ENCODE measurements around the gene CPVL. TPM values are rescaled to one million over a fixed set of nuclear protein-coding genes. Genes with fewer than 3 reads are reported as not detected.

The CPVL gene
- total RNA-seq, 1 donor from 2014 or later: not detected

- TF ChIP-seq CTCF (IDR thresholded peaks at IDR 0.05): no peak
- intact Hi-C loops (cut with micrococcal nuclease): no loop called here
- DNase-seq (no peak), ATAC-seq (ENCODE audit: low read depth) (no peak)
- Mint-ChIP-seq H3K4me3 (no peak overlapping the region), H3K27me3 (peaks cover 47% of the 10 kb centered on the region), H3K36me3 (ENCODE audit: low read depth) (no peaks in the 10 kb centered on the region), H3K4me1 (peaks cover 8% of the 10 kb centered on the region), H3K9me3 (no peaks in the 10 kb centered on the region), H3K27ac (no peak overlapping the region)
- ChIA-PET POLR2A (no interaction called here), CTCF (no interaction called here)
Measured at GRCh38 chr7:29149036-29149435, 2.7 kb upstream of the CPVL start.

- peaks cover 8% of the 10 kb centered on the region for H3K4me1 Mint-ChIP-seq
- ChIA-PET POLR2A (no interaction called here), CTCF (no interaction called here)
- intact Hi-C loops (cut with micrococcal nuclease): no loop called here
- no peaks in the 10 kb centered on the region for H3K36me3 Mint-ChIP-seq (ENCODE audit: low read depth)
- no peak overlapping the region for H3K27ac Mint-ChIP-seq
- no peaks in the 10 kb centered on the region for H3K9me3 Mint-ChIP-seq
- DNase-seq (no peak), ATAC-seq (ENCODE audit: low read depth) (no peak)
- H3K4me3 Mint-ChIP-seq: no peak overlapping the region
- peaks cover 51% of the 10 kb centered on the region for H3K27me3 Mint-ChIP-seq
- TF ChIP-seq CTCF (IDR thresholded peaks at IDR 0.05): no peak
Measured at GRCh38 chr7:29147821-29148220, 1.5 kb upstream of the CPVL start.

GRCh38 chr7:29146888-29147609 is 712 bp upstream of the CPVL start:
- intact Hi-C loops (cut with micrococcal nuclease): no loop called here
- Mint-ChIP-seq H3K27ac (no peak overlapping the region), H3K9me3 (no peaks in the 10 kb centered on the region), H3K36me3 (ENCODE audit: low read depth) (no peaks in the 10 kb centered on the region), H3K27me3 (peaks cover 53% of the 10 kb centered on the region), H3K4me1 (peaks cover 8% of the 10 kb centered on the region), H3K4me3 (no peak overlapping the region)
- DNase-seq: no peak
- ATAC-seq (ENCODE audit: low read depth): no peak
- POLR2A ChIA-PET: no interaction called here
- CTCF ChIA-PET: no interaction called here
- no peak for TF ChIP-seq CTCF (IDR thresholded peaks at IDR 0.05)

- no peaks in the 10 kb centered on the region for H3K9me3 Mint-ChIP-seq
- no peak overlapping the region for H3K4me3 Mint-ChIP-seq
- peaks cover 52% of the 10 kb centered on the region for H3K27me3 Mint-ChIP-seq
- ATAC-seq (ENCODE audit: low read depth) (no peak), DNase-seq (no peak)
- intact Hi-C loops (cut with micrococcal nuclease): no loop called here
- POLR2A ChIA-PET: no interaction called here
- no peaks in the 10 kb centered on the region for H3K36me3 Mint-ChIP-seq (ENCODE audit: low read depth)
- CTCF ChIA-PET: no interaction called here
- no peak for TF ChIP-seq CTCF (IDR thresholded peaks at IDR 0.05)
- H3K4me1 Mint-ChIP-seq: peaks cover 8% of the 10 kb centered on the region
- H3K27ac Mint-ChIP-seq: no peak overlapping the region
Measured at GRCh38 chr7:29145553-29146056, 732 bp downstream of the CPVL start.

GRCh38 chr7:29143751-29144150 is 2.6 kb downstream of the CPVL start:
- intact Hi-C loops (cut with micrococcal nuclease): no loop called here
- Mint-ChIP-seq H3K27ac (no peak overlapping the region), H3K4me1 (peaks cover 8% of the 10 kb centered on the region), H3K27me3 (peaks cover 45% of the 10 kb centered on the region), H3K36me3 (ENCODE audit: low read depth) (no peaks in the 10 kb centered on the region), H3K9me3 (no peaks in the 10 kb centered on the region), H3K4me3 (no peak overlapping the region)
- ChIA-PET CTCF (no interaction called here), POLR2A (no interaction called here)
- DNase-seq (no peak), ATAC-seq (ENCODE audit: low read depth) (no peak)
- no peak for TF ChIP-seq CTCF (IDR thresholded peaks at IDR 0.05)

All from activated B cell treated with CpG ODN at 0.5 μM for 24 hours (primary cell).